NB4 (cell line): ENCODE data around the gene RIOK1.

ENCODE experiments used
- MYC ChIP-seq: IDR thresholded peaks from 2 replicates; pipeline ENCODE4 v1.6.1; 2011; ENCODE audit warnings: low read depth, low read length
- TF ChIP-seq, protein P1 (sequence below): IDR thresholded peaks from one replicate; pipeline ENCODE4 v1.5.1; 2012; ENCODE audit warnings: low read depth, low read length
- TF ChIP-seq, protein P2 (sequence below): IDR thresholded peaks from 2 replicates; pipeline ENCODE4 v1.6.1; 2011; ENCODE audit warnings: low read depth, low read length

DNA sequence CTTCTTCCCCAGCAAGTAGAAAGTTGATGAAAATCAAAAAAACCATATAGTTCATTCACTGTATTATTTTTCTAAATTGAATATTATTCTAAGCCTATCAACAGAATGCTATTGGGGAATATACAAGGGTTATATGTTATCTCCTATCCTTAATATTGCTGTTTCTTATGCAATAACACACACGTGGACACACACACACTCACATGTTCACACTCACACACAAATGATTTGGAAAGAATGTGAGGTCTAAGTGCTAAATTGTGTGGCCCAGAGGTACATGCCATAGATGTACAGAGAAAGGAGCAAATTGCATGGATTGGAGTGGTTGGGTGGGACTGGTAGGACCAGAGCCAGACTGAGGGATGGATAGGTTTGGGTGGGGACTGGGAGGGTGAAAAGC lies 45.1 kb downstream of the RIOK1 start:
- TF ChIP-seq, protein P1, sequence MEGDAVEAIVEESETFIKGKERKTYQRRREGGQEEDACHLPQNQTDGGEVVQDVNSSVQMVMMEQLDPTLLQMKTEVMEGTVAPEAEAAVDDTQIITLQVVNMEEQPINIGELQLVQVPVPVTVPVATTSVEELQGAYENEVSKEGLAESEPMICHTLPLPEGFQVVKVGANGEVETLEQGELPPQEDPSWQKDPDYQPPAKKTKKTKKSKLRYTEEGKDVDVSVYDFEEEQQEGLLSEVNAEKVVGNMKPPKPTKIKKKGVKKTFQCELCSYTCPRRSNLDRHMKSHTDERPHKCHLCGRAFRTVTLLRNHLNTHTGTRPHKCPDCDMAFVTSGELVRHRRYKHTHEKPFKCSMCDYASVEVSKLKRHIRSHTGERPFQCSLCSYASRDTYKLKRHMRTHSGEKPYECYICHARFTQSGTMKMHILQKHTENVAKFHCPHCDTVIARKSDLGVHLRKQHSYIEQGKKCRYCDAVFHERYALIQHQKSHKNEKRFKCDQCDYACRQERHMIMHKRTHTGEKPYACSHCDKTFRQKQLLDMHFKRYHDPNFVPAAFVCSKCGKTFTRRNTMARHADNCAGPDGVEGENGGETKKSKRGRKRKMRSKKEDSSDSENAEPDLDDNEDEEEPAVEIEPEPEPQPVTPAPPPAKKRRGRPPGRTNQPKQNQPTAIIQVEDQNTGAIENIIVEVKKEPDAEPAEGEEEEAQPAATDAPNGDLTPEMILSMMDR = no peak
- no peak for TF ChIP-seq MYC
- TF ChIP-seq, protein P2, sequence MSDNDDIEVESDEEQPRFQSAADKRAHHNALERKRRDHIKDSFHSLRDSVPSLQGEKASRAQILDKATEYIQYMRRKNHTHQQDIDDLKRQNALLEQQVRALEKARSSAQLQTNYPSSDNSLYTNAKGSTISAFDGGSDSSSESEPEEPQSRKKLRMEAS = no peak
